IMR-90 (cell line): ENCODE data around the gene RIOK2. TPM values are rescaled to one million over a fixed set of nuclear protein-coding genes. Genes with fewer than 3 reads are reported as not detected.

Experiments used
- ATAC-seq: fragments of 200-7000 bp; cut with Tn5 transposase; 2 replicates; pipeline ENCODE4 v1.9.1; 2020; ENCODE audit warnings: low read depth, mild to moderate bottlenecking, moderate library complexity
- BruUV-seq: library from RNA; stranded (reverse); fragments of 400-500 nt; replicated peaks from 2 replicates; lab custom pipeline; 2021; lab: Mats Ljungman, UMichigan
- CTCF ChIA-PET: fragments of 300-600 bp; formaldehyde crosslinking; extraction: SDS; loops from one replicate; lab custom pipeline; 2021; ENCODE audit warnings: antibody characterized with exemption; lab: Yijun Ruan, JAX
- POLR2A ChIA-PET: fragments of 300-600 bp; sonication (Branson Sonifier 250); formaldehyde crosslinking; loops from one replicate; lab custom pipeline; 2022; ENCODE audit warnings: antibody characterized with exemption; ENCODE audit not compliant: unreplicated experiment; lab: Charles Lee
- DNase-seq: peaks from one replicate; pipeline ENCODE4 v3.0.0; 2013
- H2AFZ ChIP-seq: replicated peaks from 2 replicates; pipeline ENCODE3; 2013; ENCODE audit warnings: low read length, mild to moderate bottlenecking; ENCODE audit not compliant: poor library complexity
- H2AK5ac ChIP-seq: 2 replicates; pipeline ENCODE4 v1.6.1; 2013; ENCODE audit warnings: low read depth, low read length, inconsistent platforms
- H2AK9ac ChIP-seq: replicated peaks from 2 replicates; pipeline ENCODE3; 2013; ENCODE audit warnings: mild to moderate bottlenecking, low read depth, low read length, moderate library complexity; ENCODE audit not compliant: poor library complexity
- H2BK120ac ChIP-seq: 2 replicates; pipeline ENCODE4 v1.6.1; 2013; ENCODE audit warnings: low read depth, low read length, inconsistent platforms
- H2BK15ac ChIP-seq: 3 replicates; pipeline ENCODE4 v1.6.1; 2013; ENCODE audit warnings: low read depth, low read length, inconsistent platforms
- H2BK20ac ChIP-seq: 2 replicates; pipeline ENCODE4 v1.6.1; 2013; ENCODE audit warnings: low read depth, mild to moderate bottlenecking, inconsistent platforms, low read length, moderate library complexity
- H2BK5ac ChIP-seq: 2 replicates; pipeline ENCODE4 v1.6.1; 2013; ENCODE audit warnings: mild to moderate bottlenecking, low read depth, low read length, inconsistent platforms; ENCODE audit not compliant: poor library complexity, severe bottlenecking
- H3K14ac ChIP-seq: replicated peaks from 2 replicates; pipeline ENCODE4 v1.6.1; 2013; ENCODE audit warnings: low read depth, low read length, inconsistent platforms
- H3K18ac ChIP-seq: 2 replicates; pipeline ENCODE4 v1.6.1; 2013; ENCODE audit warnings: low read depth, low read length, control low read depth
- H3K23ac ChIP-seq: 2 replicates; pipeline ENCODE4 v1.6.1; 2013; ENCODE audit warnings: low read depth, low read length, inconsistent platforms
- H3K27ac ChIP-seq: 2 replicates; pipeline ENCODE4 v1.5.1; 2013; ENCODE audit warnings: mild to moderate bottlenecking, control low read depth, low read length; ENCODE audit not compliant: insufficient read depth
- H3K27me3 ChIP-seq: 2 replicates; pipeline ENCODE4 v1.6.1; 2013; ENCODE audit warnings: low read length; ENCODE audit not compliant: control insufficient read depth, insufficient read depth
- H3K36me3 ChIP-seq: 2 replicates; pipeline ENCODE4 v1.6.1; 2013; ENCODE audit warnings: low read length, mixed read lengths; ENCODE audit not compliant: control insufficient read depth, insufficient read depth
- H3K4ac ChIP-seq: 2 replicates; pipeline ENCODE4 v1.6.1; 2013; ENCODE audit warnings: low read depth, low read length, inconsistent platforms
- H3K4me1 ChIP-seq: 2 replicates; pipeline ENCODE4 v1.6.1; 2013; ENCODE audit warnings: low read length, mixed read lengths; ENCODE audit not compliant: control insufficient read depth, insufficient read depth
- H3K4me2 ChIP-seq: 2 replicates; pipeline ENCODE4 v1.6.1; 2013; ENCODE audit warnings: low read depth, mild to moderate bottlenecking, control low read depth, low read length, moderate library complexity
- H3K4me3 ChIP-seq: 2 replicates; pipeline ENCODE4 v1.5.1; 2013; ENCODE audit warnings: low read depth, mild to moderate bottlenecking, control low read depth, low read length, moderate library complexity; ENCODE audit not compliant: insufficient read depth
- H3K56ac ChIP-seq: 2 replicates; pipeline ENCODE4 v1.6.1; 2013; ENCODE audit warnings: low read length, inconsistent platforms; ENCODE audit not compliant: insufficient read depth; ENCODE audit errors: extremely low read depth
- H3K79me1 ChIP-seq, 2 experiments: 2 replicates each; pipeline ENCODE4 v1.6.1; 2013; ENCODE audit warnings: low read length in 2 of 2, inconsistent platforms in 1 of 2, low read depth in 1 of 2
- H3K9ac ChIP-seq: 2 replicates; pipeline ENCODE4 v1.6.1; 2013; ENCODE audit warnings: low read depth, low read length, control low read depth
- H3K9me1 ChIP-seq: 2 replicates; pipeline ENCODE4 v1.6.1; 2013; ENCODE audit warnings: low read length, inconsistent platforms; ENCODE audit not compliant: insufficient read depth
- H3K9me3 ChIP-seq: 2 replicates; pipeline ENCODE4 v1.6.1; 2013; ENCODE audit warnings: low read length; ENCODE audit not compliant: control insufficient read depth, insufficient read depth
- H4K20me1 ChIP-seq: 2 replicates; pipeline ENCODE4 v1.6.1; 2013; ENCODE audit warnings: low read length, inconsistent platforms; ENCODE audit not compliant: insufficient read depth
- H4K5ac ChIP-seq: 2 replicates; pipeline ENCODE4 v1.6.1; 2013; ENCODE audit warnings: mild to moderate bottlenecking, low read depth, low read length, control low read depth
- H4K8ac ChIP-seq, 2 experiments: 2 replicates each; pipeline ENCODE4 v1.6.1; 2013; ENCODE audit warnings: low read depth in 2 of 2, low read length in 2 of 2, control low read depth in 1 of 2, inconsistent platforms in 1 of 2
- H4K91ac ChIP-seq: 2 replicates; pipeline ENCODE4 v1.6.1; 2013; ENCODE audit warnings: low read depth, low read length, inconsistent platforms; ENCODE audit not compliant: insufficient read depth
- BHLHE40 ChIP-seq: fragments of 150-350 bp; IDR thresholded peaks from 2 replicates; pipeline ENCODE4 v1.6.1; 2016; ENCODE audit warnings: mild to moderate bottlenecking, low read depth, low read length
- CEBPB ChIP-seq: IDR thresholded peaks from 2 replicates; pipeline ENCODE4 v1.6.1; 2012; ENCODE audit warnings: low read depth, low read length, improper control_type of control experiment
- CHD1 ChIP-seq: IDR thresholded peaks from 2 replicates; pipeline ENCODE4 v1.6.1; 2012; ENCODE audit warnings: low read depth, low read length, improper control_type of control experiment
- CTCF ChIP-seq: conservative IDR thresholded peaks from 2 replicates; pipeline ENCODE4 v1.5.1; 2012; ENCODE audit warnings: mild to moderate bottlenecking, low read depth, low read length, improper control_type of control experiment
- ELK1 ChIP-seq: fragments of 150-350 bp; IDR thresholded peaks from 2 replicates; pipeline ENCODE4 v1.6.1; 2016; ENCODE audit warnings: low read depth, mild to moderate bottlenecking, low read length, moderate library complexity, borderline replicate concordance
- FOS ChIP-seq: fragments of 150-350 bp; IDR thresholded peaks from 2 replicates; pipeline ENCODE4 v1.6.1; 2016; ENCODE audit warnings: low read depth, low read length
- MAFK ChIP-seq: IDR thresholded peaks from 2 replicates; pipeline ENCODE4 v1.6.1; 2012; ENCODE audit warnings: low read depth, low read length, improper control_type of control experiment
- MAZ ChIP-seq: IDR thresholded peaks from 2 replicates; pipeline ENCODE4 v1.6.1; 2012; ENCODE audit warnings: low read depth, mild to moderate bottlenecking, low read length, improper control_type of control experiment, moderate library complexity, borderline replicate concordance
- MXI1 ChIP-seq: IDR thresholded peaks from 2 replicates; pipeline ENCODE4 v1.6.1; 2012; ENCODE audit warnings: low read depth, mild to moderate bottlenecking, low read length, moderate library complexity, borderline replicate concordance
- NFE2L2 ChIP-seq: fragments of 150-350 bp; IDR thresholded peaks from 2 replicates; pipeline ENCODE4 v1.6.1; 2016; ENCODE audit warnings: low read depth, mild to moderate bottlenecking, low read length
- POLR2A ChIP-seq: IDR thresholded peaks from 2 replicates; pipeline ENCODE4 v1.6.1; 2012; ENCODE audit warnings: mild to moderate bottlenecking, low read depth, low read length
- RAD21 ChIP-seq: IDR thresholded peaks from 2 replicates; pipeline ENCODE4 v1.6.1; 2012; ENCODE audit warnings: low read length, improper control_type of control experiment
- RCOR1 ChIP-seq: IDR thresholded peaks from 2 replicates; pipeline ENCODE4 v1.6.1; 2012; ENCODE audit warnings: mild to moderate bottlenecking, low read length, improper control_type of control experiment; ENCODE audit not compliant: insufficient replicate concordance
- RFX5 ChIP-seq: IDR thresholded peaks from 2 replicates; pipeline ENCODE4 v1.8.0; 2012; ENCODE audit warnings: low read depth, mild to moderate bottlenecking, low read length, moderate library complexity
- SMC3 ChIP-seq: fragments of 150-350 bp; IDR thresholded peaks from 2 replicates; pipeline ENCODE4 v1.6.1; 2016; ENCODE audit warnings: low read depth, mild to moderate bottlenecking, antibody characterized with exemption, low read length, moderate library complexity
- USF2 ChIP-seq: fragments of 150-350 bp; IDR thresholded peaks from 2 replicates; pipeline ENCODE4 v1.6.1; 2017; ENCODE audit warnings: mild to moderate bottlenecking, antibody characterized with exemption, low read length, low read depth
- WGBS, 2 experiments: methylation state at CpG; one replicate each; pipeline versions ENCODE4 v1.1.5 to v1.1.7; 2013; ENCODE audit warnings: missing lambda C conversion rate in 2 of 2; ENCODE audit not compliant: insufficient read length in 1 of 2; ENCODE audit errors: extremely low coverage in 2 of 2; 5-methylcytosine and 5-hydroxymethylcytosine counted together
- dilution Hi-C: fragments of 300-500 bp; cut with HindIII; formaldehyde crosslinking; loops from one replicate; pipeline ENCODE4 v1.14.3; 2018; ENCODE audit warnings: low sequenced_read_pairs; ENCODE audit not compliant: unreplicated experiment
- in situ Hi-C: fragments of 300-500 bp; cut with MboI; formaldehyde crosslinking; loops from 3 replicates; pipeline ENCODE4 v1.14.3; 2019; ENCODE audit warnings: low sequenced_read_pairs, inconsistent platforms, mixed read lengths
- intact Hi-C: fragments of 100-400 bp; cut with micrococcal nuclease; formaldehyde crosslinking; loops from 2 replicates; pipeline ENCODE4 v1.10.0; 2022
- polyA plus RNA-seq, 3 experiments: library from polyadenylated mRNA; depleted of rRNA; stranded (reverse); fragments of >200 nt; gene quantifications; 2 replicates each; pipeline ENCODE4 v1.2.3, GENCODE V29; 2012; ENCODE audit warnings: low replicate concordance in 1 of 3
- total RNA-seq: library from RNA; depleted of rRNA; stranded (reverse); fragments of >200 nt; gene quantifications from 2 replicates; pipeline ENCODE4 v1.2.3, GENCODE V29; 2012

Gene RIOK2
- total and polyA plus RNA-seq, 2 of the 4 experiments (the other 2 are of a cell fraction): 10.7 to 17.7 TPM

GRCh38 chr5:97141031-97141430 lies 42.0 kb downstream of the RIOK2 start:
- Histone ChIP-seq H4K20me1 (no peaks in the 10 kb centered on the region), H3K23ac (no peak overlapping the region), H2BK15ac (no peak overlapping the region), H3K4ac (no peak overlapping the region), H3K4me3 (no peak overlapping the region), H2AK5ac (no peak overlapping the region), H2BK20ac (no peak overlapping the region), H3K4me1 (no peaks in the 10 kb centered on the region), H2BK120ac (no peak overlapping the region), H3K9me1 (no peaks in the 10 kb centered on the region), H3K27me3 (peaks cover 28% of the 10 kb centered on the region), H4K8ac (no peak overlapping the region), H3K14ac (no peak overlapping the region), H3K9me3 (no peaks in the 10 kb centered on the region), H4K91ac (no peak overlapping the region), H3K56ac (no peak overlapping the region), H3K36me3 (no peaks in the 10 kb centered on the region), H2AFZ (no peak overlapping the region), H3K9ac (no peak overlapping the region), H3K4me2 (no peak overlapping the region), H2AK9ac (no peak overlapping the region), H3K27ac (no peak overlapping the region), H3K18ac (no peak overlapping the region), H2BK5ac (no peak overlapping the region), H4K5ac (no peak overlapping the region), H3K79me1 (no peaks in the 10 kb centered on the region)
- no CpG with 5 or more reads among the region's 4 CpGs for WGBS, 2 experiments
- TF ChIP-seq MXI1 (no peak), BHLHE40 (no peak), NFE2L2 (no peak), ELK1 (no peak), CEBPB (no peak), CHD1 (no peak), RCOR1 (no peak), MAFK (no peak), CTCF (no peak), RFX5 (no peak), MAZ (no peak), FOS (no peak), RAD21 (no peak), POLR2A (no peak), USF2 (no peak), SMC3 (no peak)
- in situ Hi-C loops (no loop called here), intact Hi-C loops (loop anchor here (5.0 kb wide), 1 partner anchor 204 kb away; the partner anchor contains the start of gene LNPEP), dilution Hi-C loops (no loop called here)
- DNase-seq (no peak), ATAC-seq (no peak)
- CTCF ChIA-PET: interaction anchor here (1.4 kb wide), 1 partner anchor 272 kb away, joined by 3 read pairs; no protein-coding TSS in a partner anchor
- POLR2A ChIA-PET: no interaction called here
- BruUV-seq: no TSS peak
